GM12801 (cell line): ENCODE results near the gene SH3BP2.

Experiments
- CTCF ChIP-seq: IDR thresholded peaks from one replicate; pipeline ENCODE4 v1.5.1; 2011; ENCODE audit warnings: control low read depth; ENCODE audit not compliant: insufficient read length; ENCODE audit errors: extremely low read depth

SH3BP2 gene

GRCh38 chr4:2886622-2887021, 93.7 kb downstream of the SH3BP2 start:
- TF ChIP-seq CTCF: no peak

GRCh38 chr4:2887343-2887742, 94.5 kb downstream of the SH3BP2 start:
- TF ChIP-seq CTCF: no peak

DNA sequence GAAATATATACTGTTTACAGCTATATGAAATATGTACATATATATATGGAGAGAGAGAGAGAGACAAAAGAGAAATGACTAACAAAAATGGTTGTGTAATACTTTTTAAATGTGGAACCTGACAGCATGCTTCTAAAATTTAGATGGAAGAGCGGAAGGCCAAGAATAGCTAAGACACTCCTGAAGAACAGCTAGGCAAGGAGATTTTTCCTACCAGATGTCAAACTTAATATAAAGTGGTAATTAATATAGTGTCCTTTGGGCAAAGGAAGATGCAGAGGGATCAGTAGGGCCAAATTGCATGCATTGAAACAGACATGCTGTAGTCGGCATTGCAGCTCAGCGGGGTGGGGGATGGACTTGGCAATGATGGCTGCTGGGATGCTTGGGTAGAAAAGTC, 96.0 kb downstream of the SH3BP2 start:
- TF ChIP-seq CTCF: no peak
